ENCODE measurements around the gene DOCK4.
A peak's percentile ranks its signal among the peaks of the same experiment; 100 is the strongest.

Gene DOCK4

DNA sequence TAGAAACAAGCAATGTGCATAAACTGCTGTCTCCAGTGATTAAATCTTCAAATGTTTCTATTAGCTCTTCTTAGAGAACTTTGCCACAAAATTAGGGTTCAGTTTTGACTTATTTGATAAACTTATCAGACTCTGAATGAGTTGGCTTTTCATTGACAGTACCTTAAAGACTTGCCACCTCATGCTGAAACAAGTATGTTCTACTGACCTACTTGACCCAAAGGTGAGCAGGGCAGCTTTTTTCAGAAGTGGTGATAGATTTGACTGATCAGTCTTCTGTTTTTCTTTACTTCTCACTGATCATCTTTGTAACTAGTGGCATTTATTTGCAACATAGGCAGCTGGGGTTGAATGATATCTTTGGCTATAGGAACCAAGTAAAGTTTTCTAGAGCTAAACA lies 8.1 kb upstream of the DOCK4 start:
- DNase-seq: no peak

DNA sequence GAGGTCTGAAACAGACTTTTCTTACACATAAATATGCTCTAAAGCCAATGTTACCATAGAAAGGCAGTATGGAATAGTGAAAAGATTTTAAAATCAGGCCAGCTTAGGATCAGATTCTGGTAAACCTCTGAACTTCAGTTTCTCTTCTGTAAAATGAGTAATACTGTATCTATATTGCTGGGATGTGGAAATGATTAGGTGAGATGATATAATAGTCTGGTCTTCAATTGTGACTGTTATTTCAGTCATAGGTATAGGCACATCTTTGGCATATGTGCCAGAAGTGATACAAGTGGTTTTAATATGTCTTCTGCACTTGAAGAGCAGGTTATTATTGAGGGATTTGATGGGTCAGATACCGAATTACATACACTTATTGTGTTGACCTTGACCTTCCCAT lies 7.5 kb upstream of the DOCK4 start:
- no peak for DNase-seq

DNA sequence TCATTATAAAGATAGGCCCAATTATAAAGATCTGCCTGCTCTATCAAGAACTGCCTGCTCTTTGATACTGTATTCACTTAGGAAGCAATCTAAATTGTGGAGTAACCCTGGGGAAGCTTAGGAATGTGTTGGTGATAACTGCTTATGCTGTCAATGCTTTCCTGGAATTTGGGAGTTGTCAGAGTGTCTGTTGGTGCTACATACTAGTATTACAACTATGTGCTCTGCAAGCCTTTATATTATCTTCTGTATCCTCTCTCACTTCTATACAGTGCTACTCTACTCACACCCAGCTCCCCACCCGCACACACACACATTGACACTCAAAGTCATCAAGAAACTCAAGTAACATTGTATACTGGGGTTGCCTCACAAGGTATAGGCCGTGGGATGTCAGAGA lies 6.4 kb upstream of the DOCK4 start:
- no peak for DNase-seq

DNA sequence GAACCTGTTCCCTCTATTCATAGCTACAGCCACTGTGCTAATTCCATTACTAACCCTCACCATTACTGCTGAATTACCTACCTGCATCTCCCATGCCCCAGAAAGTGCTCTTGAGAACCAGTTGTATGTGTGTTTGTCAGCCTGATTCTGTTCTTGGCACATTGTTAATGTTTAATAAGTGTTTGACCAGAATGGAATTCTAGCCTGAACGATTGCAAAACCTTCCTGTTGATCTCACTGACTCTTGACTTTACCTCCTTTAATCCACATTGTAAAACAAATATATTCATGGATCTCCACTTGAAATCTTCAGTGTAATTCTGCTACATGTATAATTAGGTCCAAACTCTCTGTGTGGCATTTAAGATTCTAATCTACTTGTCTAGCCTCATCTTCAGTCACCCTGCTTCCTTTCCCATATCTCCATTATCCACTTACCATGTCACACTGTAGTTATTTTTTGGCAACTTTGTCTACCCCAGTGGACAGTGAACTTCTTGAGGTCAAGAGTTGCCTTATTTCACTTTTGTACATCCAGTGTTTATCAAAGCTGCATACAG lies 5.2 kb upstream of the DOCK4 start:
- DNase-seq: peak; percentile 23

DNA sequence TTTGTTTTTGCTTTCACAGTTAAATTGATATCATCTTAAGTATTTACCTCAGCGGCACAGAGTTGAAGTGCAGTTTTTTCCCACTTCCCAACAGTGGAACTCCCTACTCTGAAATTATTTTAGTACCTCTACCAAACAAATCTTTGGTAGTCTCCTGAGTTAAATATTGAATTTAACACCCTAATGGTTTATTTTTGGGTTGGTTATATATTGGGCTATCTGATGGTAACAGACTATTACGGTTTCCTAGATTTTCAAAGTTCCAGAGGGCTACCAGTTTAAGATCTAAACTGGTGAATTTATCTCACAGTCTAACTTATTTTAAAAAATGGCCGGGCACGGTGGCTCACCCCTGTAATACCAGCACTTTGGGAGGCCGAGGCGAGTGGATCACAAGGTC lies 1.6 kb upstream of the DOCK4 start:
- no peak for DNase-seq

DNA sequence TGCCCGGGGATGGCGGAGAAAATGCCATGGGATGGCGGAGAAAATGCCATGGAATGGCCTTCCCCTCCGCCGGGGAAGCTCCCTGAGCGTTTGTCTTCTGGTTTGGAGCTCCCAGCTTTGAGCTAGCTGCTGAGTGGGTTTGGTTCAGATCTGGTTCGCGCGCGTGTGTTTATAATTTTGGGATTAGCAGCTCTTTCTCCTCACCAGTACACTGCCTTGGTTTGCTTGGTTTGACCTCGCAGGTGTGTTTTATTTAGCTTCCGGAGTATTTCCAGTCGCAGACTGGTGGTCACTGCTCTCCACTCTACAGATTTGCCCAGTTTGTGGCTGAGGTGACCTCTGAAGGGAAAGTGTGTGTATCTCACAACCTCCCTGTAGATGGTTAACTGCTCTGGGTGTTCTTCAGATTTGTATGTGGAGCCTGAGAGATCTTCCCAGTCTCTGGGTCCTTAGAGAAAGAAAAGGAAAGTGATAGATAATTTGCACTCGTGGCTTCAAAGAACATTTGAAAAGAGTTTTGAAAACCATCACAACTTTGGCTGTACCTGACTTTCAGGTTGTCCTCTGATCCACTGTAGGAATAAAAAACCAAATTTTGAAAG lies 893 bp upstream of the DOCK4 start:
- no peak for DNase-seq

DNA sequence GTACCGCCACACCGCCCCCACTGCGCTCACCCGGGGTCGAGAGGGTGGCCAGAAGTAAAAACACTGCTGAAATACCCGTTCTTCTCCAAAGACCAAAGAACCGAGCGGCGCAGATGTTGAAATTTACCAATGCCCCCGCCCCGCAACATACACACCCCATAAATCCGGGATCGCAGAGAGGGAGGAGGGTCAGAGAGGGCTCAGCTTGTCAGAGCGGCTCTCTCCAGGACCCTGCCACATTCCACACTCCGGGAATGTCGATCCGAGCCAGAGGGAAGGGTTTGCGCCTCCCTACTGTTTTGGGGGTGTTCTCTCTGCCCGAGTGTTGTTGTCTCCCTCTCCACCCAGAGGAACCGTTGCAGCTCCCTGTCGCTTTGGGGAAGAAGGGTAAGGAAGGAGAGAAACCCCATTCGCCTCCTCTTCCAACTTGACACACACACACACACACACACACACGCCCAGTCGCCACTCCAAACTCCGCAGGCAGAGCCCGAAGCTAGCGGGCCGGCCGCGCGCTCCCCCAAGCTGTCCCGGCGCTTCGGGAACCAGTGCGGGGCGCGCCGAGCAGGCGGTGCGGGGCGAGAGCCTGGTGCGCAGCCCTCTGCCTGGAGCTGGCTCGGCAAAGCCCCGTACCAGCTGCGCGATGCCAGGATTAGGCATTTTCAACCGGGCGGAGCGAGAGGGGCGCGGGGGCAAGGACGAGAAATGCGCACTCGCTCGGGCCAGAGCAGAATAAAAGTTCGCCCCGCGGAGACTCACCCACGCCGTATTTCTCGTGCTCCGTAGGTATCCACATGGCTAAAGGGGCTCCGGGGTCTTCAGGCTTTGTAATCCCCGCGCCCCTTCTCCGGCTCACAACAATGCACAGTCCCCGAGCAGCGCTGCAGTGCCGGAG lies 609 bp downstream of the DOCK4 start:
- DNase-seq: no peak

DNA sequence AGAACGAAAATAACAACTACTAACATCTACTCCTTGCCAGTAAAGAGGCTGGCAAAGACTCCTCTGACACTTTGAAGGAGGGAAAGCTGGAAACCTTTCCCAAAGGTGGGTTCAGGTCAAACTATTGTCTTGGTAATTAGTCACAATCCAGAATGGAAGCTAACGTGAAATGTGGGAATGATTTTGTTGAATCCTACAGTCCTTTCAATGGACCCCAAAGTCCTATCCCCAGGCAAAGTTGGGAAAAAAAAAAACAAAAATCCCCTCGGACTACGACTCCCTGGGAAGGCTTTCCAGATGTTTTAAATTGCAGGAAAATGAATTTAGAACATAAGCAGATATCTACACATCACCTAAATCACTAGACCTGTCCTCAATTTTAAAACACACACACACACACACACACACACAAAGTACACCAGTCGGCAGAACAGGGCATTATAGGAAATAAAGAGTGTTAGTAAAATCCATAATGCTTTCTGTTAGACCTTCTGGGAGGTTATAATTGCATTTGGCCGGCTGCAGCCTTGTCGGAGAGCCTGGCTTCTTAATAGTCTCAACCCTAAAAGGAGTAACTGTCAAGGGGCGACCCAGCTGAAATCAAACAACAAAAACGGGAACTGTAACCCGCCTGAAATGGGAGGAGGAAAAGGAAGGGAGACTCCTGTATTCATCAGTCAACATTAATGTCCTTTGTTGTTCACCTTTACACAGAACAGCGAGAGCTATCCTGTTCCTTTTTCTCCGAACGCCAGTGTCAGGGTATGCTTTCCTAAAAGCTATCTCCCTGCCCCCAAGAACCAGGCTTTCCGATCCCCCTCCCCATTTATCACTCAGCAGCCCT lies 1.5 kb downstream of the DOCK4 start:
- DNase-seq: no peak

DNA sequence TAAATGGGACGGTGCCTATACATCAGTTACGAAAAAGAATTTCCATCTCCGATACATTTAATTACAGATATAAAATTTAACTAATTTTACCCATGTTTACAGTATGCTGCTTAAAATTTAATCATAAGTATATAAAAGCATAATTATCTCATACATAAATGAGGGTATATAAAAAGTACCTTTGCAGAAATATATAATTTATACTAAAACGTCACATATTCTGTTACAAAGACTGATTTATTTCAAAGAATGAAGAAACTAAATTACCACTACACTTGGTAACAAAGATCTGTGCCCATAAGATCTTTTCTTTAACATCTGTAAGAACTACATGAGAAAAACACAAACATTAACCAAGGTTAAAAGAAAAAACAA lies 2.8 kb downstream of the DOCK4 start:
- no peak for DNase-seq

DNA sequence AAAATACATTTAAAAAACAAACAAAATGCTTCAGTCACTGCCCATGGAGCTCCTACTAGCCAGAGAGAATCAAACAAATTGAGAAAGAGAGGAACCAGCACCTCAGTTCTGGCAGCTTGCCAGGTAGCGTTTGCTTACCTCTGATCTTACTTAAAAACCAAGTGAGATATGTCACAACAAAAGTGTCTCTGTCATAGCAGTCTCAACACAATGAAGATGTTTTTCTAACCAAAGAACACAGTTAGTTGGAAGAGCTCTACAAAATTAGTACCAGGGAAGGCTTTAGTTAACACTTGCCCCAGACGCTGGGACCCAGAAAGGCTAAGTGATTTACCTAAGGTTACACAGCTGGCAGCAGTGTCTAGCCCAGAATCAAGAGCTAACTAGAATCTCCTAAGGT lies 3.4 kb downstream of the DOCK4 start:
- peak; percentile 33 for DNase-seq

DNA sequence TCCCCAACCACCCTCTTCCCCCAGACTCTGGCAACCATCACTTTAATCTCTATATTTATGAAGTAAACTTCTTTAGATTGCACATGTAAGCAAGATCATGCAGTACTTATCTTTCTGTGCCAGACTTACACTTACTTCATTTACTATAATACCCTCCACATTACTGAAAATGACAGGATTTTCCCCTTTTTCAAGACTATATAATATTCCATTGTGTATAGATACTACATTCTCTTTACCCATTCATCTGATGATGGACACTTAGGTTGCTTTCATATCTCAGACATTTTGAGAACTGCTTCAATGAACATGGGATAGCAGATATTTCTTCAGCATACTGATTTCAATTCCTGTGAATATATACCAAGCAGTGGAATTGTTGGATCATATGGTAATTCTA lies 4.4 kb downstream of the DOCK4 start:
- no peak for DNase-seq

DNA sequence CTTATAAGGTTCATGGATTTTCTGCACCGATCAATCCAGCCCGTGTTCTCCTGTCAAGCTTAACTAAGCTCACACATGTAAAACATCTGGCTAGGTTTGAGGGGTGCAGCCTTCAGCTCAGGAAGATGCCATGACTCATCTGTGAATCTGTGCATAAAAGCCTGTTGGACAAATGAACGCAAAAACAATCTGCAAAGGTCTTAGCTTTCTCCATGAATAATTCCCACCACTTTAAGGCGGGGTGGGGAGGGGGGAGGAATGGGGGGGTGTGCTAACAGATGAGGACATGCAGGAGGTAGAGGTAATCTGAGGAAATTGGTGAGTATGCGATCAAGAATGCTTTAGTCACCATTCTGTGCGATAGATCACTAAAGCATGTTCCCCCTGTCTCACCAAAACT lies 4.8 kb downstream of the DOCK4 start:
- no peak for DNase-seq

DNA sequence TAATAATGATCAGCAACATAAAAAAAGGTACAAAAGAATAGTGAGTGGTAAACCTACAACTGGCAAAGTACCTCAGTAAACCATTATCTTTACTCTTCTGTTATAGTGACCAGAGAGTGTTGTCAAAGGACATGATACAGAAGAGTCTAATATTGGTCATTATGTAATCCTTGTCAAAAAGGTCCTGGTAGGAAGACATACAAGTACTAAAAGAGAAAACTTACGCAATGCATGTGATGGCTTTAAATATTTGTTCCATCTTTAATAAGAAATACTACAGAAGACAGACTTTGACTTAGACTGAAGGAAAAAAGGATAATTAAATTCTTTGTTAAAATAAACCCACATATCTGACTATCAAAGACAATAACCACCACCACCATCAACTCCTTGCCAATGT lies 6.5 kb downstream of the DOCK4 start:
- no peak for DNase-seq

DNA sequence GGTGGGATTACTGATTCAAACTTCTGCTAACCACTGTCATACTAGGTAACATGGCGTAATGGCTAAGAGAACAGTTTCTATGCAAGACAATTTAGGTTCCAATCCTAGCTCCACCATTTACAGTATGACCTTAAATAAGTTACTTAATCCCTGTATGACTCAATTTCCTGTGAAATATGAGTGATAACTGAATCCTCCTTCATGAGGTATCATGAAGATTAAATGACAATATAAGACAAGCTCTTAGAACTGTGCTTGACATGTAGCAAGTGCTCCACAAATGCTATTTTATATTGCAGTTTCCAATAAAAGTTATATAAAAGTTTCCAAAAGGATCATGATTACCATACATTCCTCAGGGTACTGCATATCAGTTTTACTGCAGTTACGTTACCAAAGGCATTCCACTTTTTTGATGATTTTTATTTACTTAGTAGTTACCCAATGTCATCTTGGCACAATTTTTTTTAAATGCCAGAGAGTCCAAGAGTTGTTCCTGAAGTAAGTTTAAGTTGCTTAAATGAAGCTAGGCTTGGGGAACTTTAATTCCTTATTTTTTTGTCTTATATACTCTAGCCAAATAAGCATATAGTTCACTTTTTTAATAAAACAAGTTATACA lies 7.1 kb downstream of the DOCK4 start:
- no peak for DNase-seq

DNA sequence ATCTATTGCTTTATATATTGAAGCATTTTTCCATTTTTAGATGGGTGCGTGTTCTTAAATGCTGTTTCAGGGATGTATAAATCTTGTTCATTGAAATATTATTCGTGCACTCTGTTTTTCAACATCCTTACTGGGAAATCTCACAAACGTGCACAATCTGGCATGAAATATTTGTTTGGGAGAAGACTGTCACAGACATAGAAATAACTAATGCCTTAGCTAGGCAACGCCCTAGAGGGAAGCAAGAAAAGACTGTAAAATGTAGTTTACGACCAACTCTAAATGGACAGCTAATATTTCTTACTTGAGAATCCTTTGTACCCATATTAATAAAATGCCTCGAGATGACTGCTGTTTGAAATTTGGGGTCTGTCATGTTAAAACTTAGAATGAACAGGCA lies 8.9 kb downstream of the DOCK4 start:
- no peak for DNase-seq

DNA sequence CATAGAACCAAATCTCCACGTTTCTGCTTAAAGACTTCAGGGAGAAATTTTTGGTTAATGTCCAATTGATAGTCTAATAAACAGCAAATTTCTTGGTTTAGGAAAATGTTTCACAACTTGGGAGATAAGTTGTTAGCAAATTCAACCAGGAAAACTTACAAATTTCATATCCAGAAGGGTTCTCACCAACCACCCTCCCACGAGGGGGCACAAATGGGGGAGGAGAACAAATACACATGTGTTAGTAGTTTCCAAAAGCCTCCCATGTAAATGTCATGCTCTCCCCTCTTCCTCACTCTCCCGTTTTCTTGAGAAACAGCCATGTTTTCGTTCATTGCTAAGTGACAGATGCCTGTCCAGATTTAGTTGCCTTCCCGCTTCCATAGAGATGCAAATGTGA lies 10.5 kb downstream of the DOCK4 start:
- DNase-seq: no peak

DNA sequence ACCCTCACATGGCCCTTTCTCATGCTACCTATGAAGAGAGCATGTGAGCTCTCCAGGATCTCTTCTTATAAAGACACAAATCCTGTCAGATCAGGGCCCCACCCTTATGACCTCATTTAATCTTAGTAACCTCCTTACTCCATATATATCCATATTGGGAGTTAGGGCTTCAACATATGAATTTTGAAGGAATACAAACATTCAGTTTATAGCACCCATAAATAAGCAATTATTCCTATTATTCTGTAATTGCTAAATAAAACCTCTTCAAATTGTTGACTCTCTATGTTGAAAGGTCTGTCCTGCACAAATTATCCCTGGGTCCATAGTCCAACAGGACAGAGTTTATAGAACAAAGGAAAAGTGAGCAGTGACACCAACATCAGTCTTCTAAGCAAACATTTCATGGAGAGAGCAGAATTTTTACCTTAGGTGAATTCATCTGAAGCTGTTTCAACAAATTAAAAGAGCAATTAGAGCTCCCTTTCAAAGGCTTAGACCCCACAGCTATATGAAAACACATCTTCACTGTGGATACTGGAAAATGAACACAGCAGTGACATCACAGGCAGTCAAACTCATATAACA lies 12.2 kb downstream of the DOCK4 start:
- no peak for DNase-seq

DNA sequence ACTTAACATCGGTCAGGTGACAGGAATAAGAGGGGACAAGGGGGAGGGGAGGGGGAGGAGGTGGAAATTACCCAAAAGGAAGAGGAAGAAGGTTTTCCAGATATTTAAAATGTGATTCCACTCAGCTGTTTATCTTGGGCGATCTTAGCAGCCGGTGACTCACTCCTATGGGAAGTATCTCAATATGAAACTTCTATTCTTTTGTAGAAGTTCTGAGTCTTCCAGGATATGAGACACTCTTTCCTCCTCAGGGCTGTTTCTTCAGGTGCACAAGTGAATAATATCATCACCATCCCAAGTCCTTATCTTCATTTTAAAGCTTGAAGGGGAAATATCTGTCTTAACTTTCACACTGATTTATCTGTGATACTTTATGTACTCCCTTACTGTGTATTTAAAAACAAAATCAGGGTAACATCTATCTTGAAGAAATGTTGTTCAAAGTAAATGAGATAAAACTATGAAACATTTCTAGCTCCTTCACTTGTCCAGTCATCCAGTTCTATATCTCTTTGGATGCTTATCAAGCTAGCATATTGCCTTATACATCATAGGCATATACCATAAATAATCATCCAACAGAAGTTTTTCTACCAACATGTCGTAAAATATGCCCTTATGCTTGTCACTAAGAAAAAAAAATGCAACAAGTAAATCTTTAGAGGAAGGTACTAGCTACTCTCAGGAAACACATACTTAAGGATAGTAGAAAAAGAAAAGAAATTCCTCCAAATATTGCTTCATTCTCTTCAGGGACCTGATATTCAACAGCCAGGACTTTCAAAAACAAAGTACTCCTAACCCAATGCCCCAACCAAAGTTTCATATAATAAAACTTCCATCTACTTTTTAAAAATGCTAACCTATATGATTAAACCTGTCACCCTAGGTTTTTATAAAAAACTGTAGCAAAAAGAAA lies 13.7 kb downstream of the DOCK4 start:
- DNase-seq: no peak

DNA sequence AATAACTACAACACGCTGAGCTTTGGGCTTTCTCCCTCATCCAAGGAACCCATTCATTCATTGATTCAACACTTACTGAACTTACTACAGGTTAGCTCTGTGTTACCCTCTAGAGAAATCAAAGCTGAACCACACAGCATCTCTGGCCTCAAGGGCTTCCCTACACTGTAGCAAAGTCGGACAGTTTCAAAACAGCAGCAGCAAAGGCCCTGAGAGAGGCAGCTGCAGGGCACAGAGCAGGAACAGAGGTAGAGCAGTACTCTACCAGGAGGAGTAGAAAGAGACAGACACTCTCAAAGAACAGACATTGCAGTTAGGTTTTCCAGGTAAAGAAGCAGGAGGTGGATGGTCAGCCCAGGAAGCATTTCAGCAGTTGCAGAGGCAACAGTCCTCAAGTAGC lies 16.1 kb downstream of the DOCK4 start:
- DNase-seq: no peak

DNA sequence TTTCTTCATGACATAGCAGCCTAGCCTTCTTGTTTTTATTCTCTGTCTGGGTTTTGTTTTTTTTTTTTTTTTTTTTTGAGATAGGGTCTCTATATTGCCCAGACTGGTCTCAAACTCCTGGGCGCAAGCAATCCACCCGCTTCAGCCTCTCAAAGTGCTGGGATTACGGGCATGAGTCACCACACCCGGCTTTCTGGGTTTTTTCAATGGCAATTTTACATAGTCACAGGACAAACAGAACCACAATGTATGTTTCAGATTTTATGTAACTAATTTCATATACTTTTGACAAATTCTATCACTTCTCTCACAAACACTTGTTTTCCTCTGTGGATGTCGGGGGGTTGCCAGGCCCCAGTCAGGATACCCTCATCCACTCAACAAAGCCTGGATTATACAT lies 16.5 kb downstream of the DOCK4 start:
- no peak for DNase-seq

DNA sequence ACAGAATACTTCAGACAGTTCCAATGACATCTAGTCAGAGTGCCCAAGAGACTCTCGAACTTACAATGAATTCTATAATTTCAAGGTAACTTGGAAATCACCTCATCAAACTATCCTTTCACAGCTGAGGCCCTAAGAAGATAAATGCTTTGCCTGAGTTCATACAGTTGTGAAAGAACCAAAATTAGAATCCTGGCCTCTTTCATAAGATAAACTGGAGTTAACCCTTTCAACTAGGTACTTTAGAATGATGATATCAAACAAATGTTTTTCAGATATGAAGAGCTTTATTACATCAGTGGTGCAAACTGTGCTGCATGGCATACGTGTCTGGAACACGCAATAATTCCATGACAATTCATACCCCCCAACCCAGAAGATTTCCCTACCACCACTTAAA lies 17.9 kb downstream of the DOCK4 start:
- no peak for DNase-seq

DNA sequence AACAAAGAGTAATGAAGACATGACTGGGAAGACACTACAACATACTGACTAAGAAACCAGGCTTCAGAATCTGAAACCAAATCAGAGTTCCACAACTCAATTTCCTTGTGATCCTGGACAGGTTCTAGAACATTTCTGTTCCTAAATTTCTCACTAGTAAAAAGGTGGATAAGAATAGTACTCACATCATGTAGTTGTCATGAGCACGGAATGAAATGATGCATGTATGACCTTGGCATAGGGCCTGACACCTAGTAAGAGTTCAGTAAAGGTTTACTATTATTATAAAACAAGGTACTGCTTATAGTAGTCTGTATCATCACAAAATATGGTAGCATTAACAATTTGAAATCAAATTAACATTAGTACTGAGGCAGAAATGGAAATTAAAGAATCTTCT lies 19.9 kb downstream of the DOCK4 start:
- no peak for DNase-seq
